RPMI8226 (cell line): ENCODE results near the gene MLF1.
"Not testable (repeated sequence)": the region's sequence is repeated elsewhere in the genome, so short reads cannot be mapped to it uniquely, and the experiment has no call there.

Experiments used
- DNase-seq: peaks from one replicate; pipeline ENCODE4 v3.0.0-alpha.2; 2015

The MLF1 gene

GRCh38 chr3:158570999-158571702, at the start of gene MLF1:
MLF1 (plus strand) TSS chr3:158571194; CDS start chr3:158571301, 107 bp downstream.
- peak; percentile 88 for DNase-seq

GRCh38 chr3:158522221-158523136, 48.5 kb upstream of the MLF1 start:
- no peak for DNase-seq

GRCh38 chr3:158528076-158528674, 42.8 kb upstream of the MLF1 start:
- DNase-seq: no peak

- DNase-seq: no peak
Measured at GRCh38 chr3:158531334-158531733, 39.7 kb upstream of the MLF1 start.

- DNase-seq: peak; percentile 50
Measured at GRCh38 chr3:158532099-158532734, 38.8 kb upstream of the MLF1 start.

GRCh38 chr3:158535918-158536317, 35.1 kb upstream of the MLF1 start:
- no peak for DNase-seq

GRCh38 chr3:158539414-158540014, 31.5 kb upstream of the MLF1 start:
- DNase-seq: peak; percentile 73

GRCh38 chr3:158540066-158540465, 30.9 kb upstream of the MLF1 start:
- DNase-seq: no peak

GRCh38 chr3:158548691-158549090, 22.3 kb upstream of the MLF1 start:
- DNase-seq: no peak

GRCh38 chr3:158549938-158550337, 21.1 kb upstream of the MLF1 start:
- not testable (repeated sequence) for DNase-seq

- DNase-seq: no peak
Measured at GRCh38 chr3:158552124-158552523, 18.9 kb upstream of the MLF1 start.

- no peak for DNase-seq
Measured at GRCh38 chr3:158559504-158559903, 11.5 kb upstream of the MLF1 start.

- no peak for DNase-seq
Measured at GRCh38 chr3:158560979-158561378, 10.0 kb upstream of the MLF1 start.

- DNase-seq: no peak
Measured at GRCh38 chr3:158562674-158563073, 8.3 kb upstream of the MLF1 start.

GRCh38 chr3:158563076-158563475, 7.9 kb upstream of the MLF1 start:
- DNase-seq: no peak

GRCh38 chr3:158565076-158565475, 5.9 kb upstream of the MLF1 start:
- DNase-seq: no peak

GRCh38 chr3:158568784-158569183, 2.2 kb upstream of the MLF1 start:
- no peak for DNase-seq

- no peak for DNase-seq
Measured at GRCh38 chr3:158569794-158570193, 1.2 kb upstream of the MLF1 start.

GRCh38 chr3:158571969-158572765, 1.2 kb downstream of the MLF1 start:
- DNase-seq: no peak

- no peak for DNase-seq
Measured at GRCh38 chr3:158572766-158573060, 1.7 kb downstream of the MLF1 start.

- DNase-seq: peak; percentile 20
Measured at GRCh38 chr3:158573714-158574113, 2.7 kb downstream of the MLF1 start.

- DNase-seq: no peak
Measured at GRCh38 chr3:158574646-158575045, 3.7 kb downstream of the MLF1 start.
